GM10248 (cell line): ENCODE data around the gene ADAT2.

Experiments used
- CTCF ChIA-PET: fragments of 300-600 bp; sonication (Branson Sonifier 250); formaldehyde crosslinking; extraction: SDS; loops from one replicate; lab custom pipeline; 2021; ENCODE audit warnings: antibody characterized with exemption; lab: Yijun Ruan, JAX
- POLR2A ChIA-PET: fragments of 350-650 bp; sonication (Branson Sonifier 250); formaldehyde crosslinking; extraction: SDS; loops from one replicate; lab custom pipeline; 2020; ENCODE audit warnings: antibody characterized with exemption; lab: Yijun Ruan, JAX
- DNase-seq: peaks from one replicate; pipeline ENCODE4 v3.0.0; 2012; ENCODE audit errors: extremely low spot score
- CTCF ChIP-seq: IDR thresholded peaks from 2 replicates; pipeline ENCODE4 v1.5.1; 2012; ENCODE audit warnings: mild to moderate bottlenecking, low read depth; ENCODE audit errors: extremely low read depth, missing control alignments, control extremely low read depth

The ADAT2 gene

GRCh38 chr6:143401068-143401446, 49.4 kb downstream of the ADAT2 start:
- TF ChIP-seq CTCF: no peak
- ChIA-PET POLR2A (no interaction called here), CTCF (interaction anchor here (0.7 to 3.3 kb wide), 7 partner anchors 9 to 329 kb away, joined by 3 to 19 read pairs (median 3); no protein-coding TSS in a partner anchor)
- DNase-seq: no peak

- ChIA-PET CTCF (interaction anchor here (0.7 to 3.3 kb wide), 7 partner anchors 9 to 329 kb away, joined by 3 to 19 read pairs (median 3); no protein-coding TSS in a partner anchor), POLR2A (no interaction called here)
- DNase-seq: no peak
- TF ChIP-seq CTCF: no peak
These were observed 50.0 kb downstream of the ADAT2 start for GRCh38 chr6:143400258-143401067.

GRCh38 chr6:143399775-143400174, 50.7 kb downstream of the ADAT2 start:
- DNase-seq: no peak
- TF ChIP-seq CTCF: no peak
- ChIA-PET POLR2A (no interaction called here), CTCF (interaction anchor here (1.7 to 3.3 kb wide), 2 partner anchors 8 to 28 kb away, joined by 4 to 19 read pairs; no protein-coding TSS in a partner anchor)

GRCh38 chr6:143399176-143399575, 51.3 kb downstream of the ADAT2 start:
- ChIA-PET CTCF (interaction anchor here (3.3 kb wide), 1 partner anchor 28 kb away, joined by 19 read pairs; no protein-coding TSS in a partner anchor), POLR2A (no interaction called here)
- no peak for TF ChIP-seq CTCF
- DNase-seq: no peak

GRCh38 chr6:143397227-143398222, 53.0 kb downstream of the ADAT2 start:
- CTCF ChIA-PET: interaction anchor here (2.5 kb wide), 1 partner anchor 12 kb away, joined by 15 read pairs; no protein-coding TSS in a partner anchor
- DNase-seq: no peak
- POLR2A ChIA-PET: no interaction called here
- TF ChIP-seq CTCF: no peak
